Osteocyte (in vitro differentiated cells): ENCODE measurements around the gene WDSUB1. TPM values are rescaled to one million over a fixed set of nuclear protein-coding genes. Genes with fewer than 3 reads are reported as not detected.

Experiments
- DNase-seq: peaks from one replicate; pipeline ENCODE4 v3.0.0; 2021; ENCODE audit warnings: mixed read lengths; ENCODE audit not compliant: unreplicated experiment; ENCODE audit errors: extremely low spot score
- H3K27ac Mint-ChIP-seq: one replicate; pipeline ENCODE4 v1.8.0; 2021; ENCODE audit warnings: mild to moderate bottlenecking, mixed read lengths; ENCODE audit not compliant: unreplicated experiment
- H3K27me3 Mint-ChIP-seq: one replicate; pipeline ENCODE4 v1.8.0; 2021; ENCODE audit warnings: mixed read lengths; ENCODE audit not compliant: unreplicated experiment
- H3K36me3 Mint-ChIP-seq: one replicate; pipeline ENCODE4 v1.8.0; 2021; ENCODE audit warnings: mixed read lengths; ENCODE audit not compliant: unreplicated experiment
- H3K4me1 Mint-ChIP-seq: one replicate; pipeline ENCODE4 v1.8.0; 2021; ENCODE audit warnings: mixed read lengths; ENCODE audit not compliant: unreplicated experiment
- H3K4me3 Mint-ChIP-seq: one replicate; pipeline ENCODE4 v1.8.0; 2021; ENCODE audit warnings: mild to moderate bottlenecking, moderate library complexity, mixed read lengths; ENCODE audit not compliant: unreplicated experiment
- H3K9me3 Mint-ChIP-seq: one replicate; pipeline ENCODE4 v1.8.0; 2021; ENCODE audit warnings: mixed read lengths; ENCODE audit not compliant: unreplicated experiment
- total RNA-seq: library from RNA; stranded (reverse); gene quantifications from 2 replicates; pipeline ENCODE4 v1.2.1, GENCODE V29; 2021
- TF ChIP-seq, protein P1 (sequence below): fragments of 200-600 bp; sonication (generic); IDR thresholded peaks from 2 replicates; pipeline ENCODE4 v1.5.0; 2021; ENCODE audit warnings: antibody characterized with exemption, mild to moderate bottlenecking, moderate library complexity

WDSUB1 gene
- total RNA-seq, 1 donor from 2014 or later = 14.7 TPM

DNA sequence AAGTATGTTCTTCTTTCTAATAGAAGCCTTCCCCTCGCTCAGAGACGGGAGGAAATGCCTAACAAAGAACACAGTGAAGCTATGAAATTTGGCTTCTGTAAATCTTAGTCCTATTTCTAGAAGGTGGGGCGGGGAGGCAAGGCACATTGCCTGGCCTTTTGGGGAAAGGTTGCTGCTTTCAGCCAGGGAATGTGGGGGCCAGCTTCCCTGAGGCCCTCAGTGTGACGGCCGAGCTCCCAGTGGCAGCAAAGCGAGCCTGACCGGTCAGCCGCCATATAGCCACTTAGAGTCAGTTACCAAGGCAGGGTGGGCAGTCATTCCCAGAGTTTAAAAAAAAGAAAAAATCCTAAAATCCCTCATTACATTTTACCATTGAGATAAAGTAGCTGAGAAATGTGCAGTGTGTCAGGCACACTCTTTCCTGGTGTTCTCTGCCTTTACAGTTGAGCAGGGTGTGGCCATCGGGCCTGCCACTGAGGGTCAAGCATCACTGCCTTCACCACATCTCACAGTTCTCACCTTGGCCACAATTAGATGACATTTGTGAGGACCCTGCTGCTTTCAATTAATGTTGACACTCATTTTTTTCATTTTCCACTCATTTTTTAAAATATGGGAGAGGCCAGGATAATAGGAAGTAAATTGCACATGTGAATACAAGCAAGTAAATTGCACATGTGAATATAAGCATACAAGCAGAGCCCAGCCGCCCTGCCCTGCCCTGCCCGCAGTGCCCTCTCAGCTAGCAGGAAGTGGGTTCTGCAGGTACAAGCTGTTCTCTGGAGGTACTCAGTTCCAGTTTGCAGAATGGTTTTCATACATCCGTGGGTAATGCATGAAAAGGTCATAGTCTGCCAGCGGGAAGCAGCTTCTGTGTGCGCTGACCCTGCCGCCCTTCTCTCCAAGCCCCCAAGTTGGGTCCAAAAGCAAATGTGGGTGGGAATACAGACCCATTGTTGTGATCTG is 76.9 kb downstream of the WDSUB1 start:
- H3K4me1 Mint-ChIP-seq = peaks cover 32% of the 10 kb centered on the region
- no peak for DNase-seq
- peaks cover 20% of the 10 kb centered on the region for H3K36me3 Mint-ChIP-seq
- H3K27ac Mint-ChIP-seq = no peak overlapping the region
- TF ChIP-seq, protein P1, sequence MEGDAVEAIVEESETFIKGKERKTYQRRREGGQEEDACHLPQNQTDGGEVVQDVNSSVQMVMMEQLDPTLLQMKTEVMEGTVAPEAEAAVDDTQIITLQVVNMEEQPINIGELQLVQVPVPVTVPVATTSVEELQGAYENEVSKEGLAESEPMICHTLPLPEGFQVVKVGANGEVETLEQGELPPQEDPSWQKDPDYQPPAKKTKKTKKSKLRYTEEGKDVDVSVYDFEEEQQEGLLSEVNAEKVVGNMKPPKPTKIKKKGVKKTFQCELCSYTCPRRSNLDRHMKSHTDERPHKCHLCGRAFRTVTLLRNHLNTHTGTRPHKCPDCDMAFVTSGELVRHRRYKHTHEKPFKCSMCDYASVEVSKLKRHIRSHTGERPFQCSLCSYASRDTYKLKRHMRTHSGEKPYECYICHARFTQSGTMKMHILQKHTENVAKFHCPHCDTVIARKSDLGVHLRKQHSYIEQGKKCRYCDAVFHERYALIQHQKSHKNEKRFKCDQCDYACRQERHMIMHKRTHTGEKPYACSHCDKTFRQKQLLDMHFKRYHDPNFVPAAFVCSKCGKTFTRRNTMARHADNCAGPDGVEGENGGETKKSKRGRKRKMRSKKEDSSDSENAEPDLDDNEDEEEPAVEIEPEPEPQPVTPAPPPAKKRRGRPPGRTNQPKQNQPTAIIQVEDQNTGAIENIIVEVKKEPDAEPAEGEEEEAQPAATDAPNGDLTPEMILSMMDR = no peak
- no peak overlapping the region for H3K4me3 Mint-ChIP-seq
- H3K27me3 Mint-ChIP-seq = no peaks in the 10 kb centered on the region
- H3K9me3 Mint-ChIP-seq = no peaks in the 10 kb centered on the region

GRCh38 chr2:159208438-159208837 is 78.1 kb downstream of the WDSUB1 start:
- no peak for DNase-seq

DNA sequence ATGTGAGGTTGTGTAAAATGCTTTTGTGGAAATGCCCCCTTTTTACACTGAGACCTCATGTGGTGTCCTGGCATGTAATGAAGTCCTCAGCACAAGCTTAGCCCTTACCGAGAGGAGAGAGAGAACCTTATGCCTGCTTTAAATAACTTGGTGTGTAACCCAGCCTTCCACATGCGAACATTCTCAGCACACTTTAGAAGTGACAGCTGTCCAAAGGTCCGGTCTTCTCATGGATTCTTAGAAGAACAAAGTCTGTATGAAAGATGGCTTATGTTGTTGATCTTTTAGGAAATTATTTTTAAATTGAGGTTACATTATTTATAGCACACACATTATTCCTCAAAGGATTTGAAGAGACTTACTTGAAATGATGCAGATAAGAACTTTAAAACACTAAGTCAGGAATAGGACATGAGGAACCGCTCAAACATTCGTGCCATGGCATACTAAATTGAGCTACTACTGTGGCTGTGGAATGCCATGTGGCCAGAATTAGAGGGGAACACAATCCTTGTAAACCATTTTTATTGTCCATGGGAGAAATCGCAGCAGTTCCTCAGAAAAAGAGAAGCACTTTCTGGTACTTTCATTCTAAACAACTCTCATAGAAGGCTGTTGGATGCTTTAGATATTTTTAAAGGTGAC is 79.6 kb downstream of the WDSUB1 start:
- no peak overlapping the region for H3K4me3 Mint-ChIP-seq
- no peaks in the 10 kb centered on the region for H3K9me3 Mint-ChIP-seq
- H3K27ac Mint-ChIP-seq = no peak overlapping the region
- H3K36me3 Mint-ChIP-seq = peaks cover 10% of the 10 kb centered on the region
- DNase-seq = no peak
- TF ChIP-seq, protein P1 = no peak
- no peaks in the 10 kb centered on the region for H3K27me3 Mint-ChIP-seq
- peaks cover 37% of the 10 kb centered on the region for H3K4me1 Mint-ChIP-seq

More at GRCh38 chr2:159208438-159208837, 78.1 kb downstream of the WDSUB1 start:
- H3K27ac Mint-ChIP-seq = no peak overlapping the region
- no peak overlapping the region for H3K4me3 Mint-ChIP-seq
- TF ChIP-seq, protein P1 = no peak
- peaks cover 32% of the 10 kb centered on the region for H3K4me1 Mint-ChIP-seq
- H3K36me3 Mint-ChIP-seq = peaks cover 14% of the 10 kb centered on the region
- no peaks in the 10 kb centered on the region for H3K27me3 Mint-ChIP-seq
- no peaks in the 10 kb centered on the region for H3K9me3 Mint-ChIP-seq

DNA sequence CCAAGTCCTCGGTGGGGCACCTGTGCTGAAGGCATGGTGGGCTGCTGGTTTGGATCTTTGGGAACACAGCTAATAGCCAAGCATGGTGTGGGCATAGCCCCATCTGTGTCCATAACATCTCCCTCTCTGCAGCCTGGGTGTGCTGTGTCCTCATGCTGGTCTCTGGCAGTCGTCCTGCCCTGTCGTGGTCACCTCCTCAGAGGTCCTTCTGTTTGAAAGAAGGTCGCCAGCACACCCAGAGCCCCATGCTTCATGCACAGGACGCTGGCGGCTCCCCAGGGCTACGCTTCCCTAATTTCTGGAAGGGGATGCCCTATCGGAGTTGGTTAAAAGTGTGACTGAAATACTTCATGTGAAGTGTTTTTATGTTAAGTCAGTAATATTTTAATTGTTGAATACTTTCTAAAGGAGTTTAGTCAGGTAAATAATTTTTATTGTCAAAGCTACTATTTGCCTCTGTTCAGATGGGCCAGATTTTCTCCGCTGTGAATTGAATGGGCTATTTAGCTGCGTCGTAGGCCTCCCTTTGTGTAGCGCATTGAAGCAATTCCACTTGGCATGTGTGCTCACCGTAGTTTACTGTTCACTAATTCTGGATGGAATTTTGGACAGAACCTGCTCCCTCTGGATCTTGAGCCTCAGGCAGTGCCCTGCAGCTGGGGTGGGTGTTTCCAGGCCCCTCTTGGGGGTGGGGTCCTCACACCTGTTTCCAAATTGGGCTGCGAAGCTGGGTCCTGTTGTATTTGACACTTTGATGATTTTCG is 81.9 kb downstream of the WDSUB1 start:
- Mint-ChIP-seq H3K27me3 (no peaks in the 10 kb centered on the region), H3K27ac (no peak overlapping the region), H3K9me3 (no peaks in the 10 kb centered on the region), H3K36me3 (peaks cover 16% of the 10 kb centered on the region), H3K4me3 (no peak overlapping the region), H3K4me1 (peaks cover 15% of the 10 kb centered on the region)
- no peak for DNase-seq
- TF ChIP-seq, protein P1 = no peak
